ENCODE data around the gene WDFY3.

Gene WDFY3

GRCh38 chr4:84875636-84876371 lies 90.7 kb downstream of the WDFY3 start:
- Histone ChIP-seq H3K4me2 (ENCODE audit: low read depth, low read length, poor library complexity, severe bottlenecking) (no peak overlapping the region), H3K9ac (ENCODE audit: low read depth, low read length, poor library complexity, severe bottlenecking) (no peak overlapping the region), H3F3A (ENCODE audit: low read depth) (no peaks in the 10 kb centered on the region), H3K27me3 (ENCODE audit: insufficient read depth, low read length, poor library complexity, severe bottlenecking) (no peaks in the 10 kb centered on the region), H3K36me3 (ENCODE audit: insufficient read depth, low read length) (no peaks in the 10 kb centered on the region), H3K4me1 (ENCODE audit: insufficient read depth, low read length, poor library complexity, severe bottlenecking) (no peaks in the 10 kb centered on the region), H3K79me2 (ENCODE audit: insufficient read depth, low read length) (no peaks in the 10 kb centered on the region), H4K20me1 (ENCODE audit: insufficient read depth, low read length, poor library complexity, severe bottlenecking) (no peaks in the 10 kb centered on the region), H3K9me2 (replicated peaks; ENCODE audit: low read depth, low read length) (no peaks in the 10 kb centered on the region), H2AFZ (ENCODE audit: low read length) (no peak overlapping the region), H3K4me3 (ENCODE audit: low read length, poor library complexity, severe bottlenecking) (no peak overlapping the region), H3K9me3 (ENCODE audit: insufficient read depth, low read depth, low read length) (no peaks in the 10 kb centered on the region)
- TF ChIP-seq CTCF (conservative IDR thresholded peaks at IDR 0.05; ENCODE audit: low read length) (no peak), EZH2phosphoT487 (IDR thresholded peaks at IDR 0.05; ENCODE audit: borderline replicate concordance) (no peak)

- Histone ChIP-seq H3K36me3 (ENCODE audit: insufficient read depth, low read length) (no peaks in the 10 kb centered on the region), H4K20me1 (ENCODE audit: insufficient read depth, low read length, poor library complexity, severe bottlenecking) (no peaks in the 10 kb centered on the region), H3K4me1 (ENCODE audit: insufficient read depth, low read length, poor library complexity, severe bottlenecking) (no peaks in the 10 kb centered on the region), H3F3A (ENCODE audit: low read depth) (no peaks in the 10 kb centered on the region), H3K79me2 (ENCODE audit: insufficient read depth, low read length) (no peaks in the 10 kb centered on the region), H3K4me3 (ENCODE audit: low read length, poor library complexity, severe bottlenecking) (no peak overlapping the region), H3K9me2 (replicated peaks; ENCODE audit: low read depth, low read length) (no peaks in the 10 kb centered on the region), H3K27me3 (ENCODE audit: insufficient read depth, low read length, poor library complexity, severe bottlenecking) (no peaks in the 10 kb centered on the region), H3K9ac (ENCODE audit: low read depth, low read length, poor library complexity, severe bottlenecking) (no peak overlapping the region), H3K9me3 (ENCODE audit: insufficient read depth, low read depth, low read length) (no peaks in the 10 kb centered on the region), H3K4me2 (ENCODE audit: low read depth, low read length, poor library complexity, severe bottlenecking) (no peak overlapping the region), H2AFZ (ENCODE audit: low read length) (no peak overlapping the region)
- TF ChIP-seq CTCF (conservative IDR thresholded peaks at IDR 0.05; ENCODE audit: low read length) = no peak
- no peak for TF ChIP-seq EZH2phosphoT487 (IDR thresholded peaks at IDR 0.05; ENCODE audit: borderline replicate concordance)
These were observed 91.9 kb downstream of the WDFY3 start for GRCh38 chr4:84874619-84875018.

- no peaks in the 10 kb centered on the region for H3K9me3 ChIP-seq (ENCODE audit: insufficient read depth, low read depth, low read length)
- no peaks in the 10 kb centered on the region for H3K9me2 ChIP-seq (replicated peaks; ENCODE audit: low read depth, low read length)
- TF ChIP-seq CTCF (conservative IDR thresholded peaks at IDR 0.05; ENCODE audit: low read length) = no peak
- no peak for TF ChIP-seq EZH2phosphoT487 (IDR thresholded peaks at IDR 0.05; ENCODE audit: borderline replicate concordance)
- H3K36me3 ChIP-seq (ENCODE audit: insufficient read depth, low read length) = no peaks in the 10 kb centered on the region
- no peaks in the 10 kb centered on the region for H3F3A ChIP-seq (ENCODE audit: low read depth)
- H3K9ac ChIP-seq (ENCODE audit: low read depth, low read length, poor library complexity, severe bottlenecking) = no peak overlapping the region
- no peaks in the 10 kb centered on the region for H3K79me2 ChIP-seq (ENCODE audit: insufficient read depth, low read length)
- no peaks in the 10 kb centered on the region for H3K4me1 ChIP-seq (ENCODE audit: insufficient read depth, low read length, poor library complexity, severe bottlenecking)
- H3K4me2 ChIP-seq (ENCODE audit: low read depth, low read length, poor library complexity, severe bottlenecking) = no peak overlapping the region
- H4K20me1 ChIP-seq (ENCODE audit: insufficient read depth, low read length, poor library complexity, severe bottlenecking) = no peaks in the 10 kb centered on the region
- no peak overlapping the region for H2AFZ ChIP-seq (ENCODE audit: low read length)
- no peak overlapping the region for H3K4me3 ChIP-seq (ENCODE audit: low read length, poor library complexity, severe bottlenecking)
- no peaks in the 10 kb centered on the region for H3K27me3 ChIP-seq (ENCODE audit: insufficient read depth, low read length, poor library complexity, severe bottlenecking)
These were observed 95.9 kb downstream of the WDFY3 start for GRCh38 chr4:84870398-84871163.
